ENCODE measurements around the gene OPN1LW. TPM values are rescaled to one million over a fixed set of nuclear protein-coding genes. Genes with fewer than 3 reads are reported as not detected.

Gene OPN1LW
- total and polyA plus RNA-seq, 2 donors (not counting 3 experiments of a cell fraction or from before 2014, with no cell fraction given): not detected

DNA sequence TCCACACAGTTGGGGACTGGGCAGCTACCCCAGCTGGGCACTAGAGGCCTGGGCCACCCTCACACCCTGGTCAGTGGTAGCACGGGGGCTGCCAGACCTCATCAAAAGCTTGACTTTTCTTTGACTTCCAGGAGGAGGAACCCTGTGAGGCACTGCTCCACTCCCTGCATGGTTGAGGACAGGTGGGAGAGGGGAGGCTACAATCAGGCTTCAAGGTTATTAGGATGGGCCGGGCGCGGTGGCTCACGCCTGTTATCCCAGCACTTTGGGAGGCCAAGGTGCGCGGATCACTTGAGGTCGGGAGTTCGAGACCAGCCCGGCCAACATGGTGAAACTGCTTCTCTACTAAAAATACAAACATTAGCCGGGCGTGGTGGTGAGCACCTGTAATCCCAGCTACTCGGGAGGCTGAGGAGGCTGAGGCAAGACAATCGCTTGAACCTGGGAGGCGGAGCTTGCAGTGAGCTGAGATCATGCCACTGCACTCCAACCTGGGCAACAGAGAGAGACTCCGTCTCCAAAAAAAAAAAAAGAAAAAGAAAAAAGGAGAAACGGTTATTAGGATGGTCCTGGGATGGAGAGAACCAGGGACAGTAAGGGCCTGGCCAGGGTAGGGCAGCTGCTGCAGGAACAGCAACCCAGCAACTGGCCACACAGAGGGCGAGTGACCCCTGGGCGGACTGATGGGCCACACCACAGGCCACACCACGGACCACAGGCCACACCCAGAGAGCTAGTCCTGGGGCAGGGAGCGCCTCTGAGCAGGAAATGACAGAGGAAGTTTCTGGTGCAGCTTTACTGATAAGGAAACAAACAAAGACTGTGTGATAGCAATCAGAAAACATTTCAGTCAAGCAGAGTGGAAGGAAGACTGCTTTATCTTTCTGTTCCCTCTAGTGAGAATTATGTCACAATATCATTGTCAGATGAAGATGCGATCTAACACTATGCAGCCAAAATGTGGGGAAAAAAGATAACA, 20.5 kb upstream of the OPN1LW start:
- FAIRE-seq (peak; percentile 96), DNase-seq (ENCODE audit: low read depth, low spot score) (peak; percentile 52)
- Histone ChIP-seq H3K4me2 (ENCODE audit: insufficient read depth, low read length) (no peak overlapping the region), H3K9ac (replicated peaks; ENCODE audit: extremely low read depth, insufficient read depth, low read length) (no peak overlapping the region), H3K9me1 (replicated peaks; ENCODE audit: control insufficient read depth, extremely low read depth, insufficient read depth, low read length) (no peaks in the 10 kb centered on the region), H3K4me3 (replicated peaks in 1 of 3; ENCODE audit: insufficient read depth in 1 of 3, low read depth in 1 of 3, low read length in 3 of 3) (no peak overlapping the region), H3K36me3 (ENCODE audit: control insufficient read depth in 2 of 2, extremely low read depth in 1 of 2, insufficient read depth in 2 of 2, low read length in 2 of 2) (no peaks in the 10 kb centered on the region), H3K27me3 (ENCODE audit: control insufficient read depth in 2 of 2, insufficient read depth in 2 of 2, low read length in 2 of 2) (no peaks in the 10 kb centered on the region), H2AFZ (ENCODE audit: low read depth, low read length) (no peak overlapping the region), H3K4me1 (ENCODE audit: control insufficient read depth, extremely low read depth, insufficient read depth, low read length) (no peaks in the 10 kb centered on the region), H3K9me3 (replicated peaks; ENCODE audit: control insufficient read depth, insufficient read depth, low read length) (no peaks in the 10 kb centered on the region), H3K79me2 (ENCODE audit: control insufficient read depth, insufficient read depth, low read length) (no peaks in the 10 kb centered on the region), H4K20me1 (replicated peaks; ENCODE audit: control insufficient read depth, extremely low read depth, insufficient read depth, low read length) (no peaks in the 10 kb centered on the region), H3K27ac (ENCODE audit: insufficient read depth, low read depth, low read length) (no peak overlapping the region)
- no TSS peak for BruUV-seq (replicated peaks)
- POLR2A ChIA-PET: no interaction called here
- CTCF ChIA-PET: interaction anchor here (0.9 to 1.3 kb wide), 2 partner anchors 14 to 40 kb away, joined by 3 read pairs; no protein-coding TSS in a partner anchor
- intact Hi-C loops (cut with micrococcal nuclease) (no loop called here), dilution Hi-C loops (cut with MboI; ENCODE audit: extremely low pct_ligation_motif_present, low sequenced_read_pairs) (no loop called here)
- TF ChIP-seq MYC (IDR thresholded peaks at IDR 0.05; ENCODE audit: low read depth, low read length): no peak
- TF ChIP-seq, protein P1, sequence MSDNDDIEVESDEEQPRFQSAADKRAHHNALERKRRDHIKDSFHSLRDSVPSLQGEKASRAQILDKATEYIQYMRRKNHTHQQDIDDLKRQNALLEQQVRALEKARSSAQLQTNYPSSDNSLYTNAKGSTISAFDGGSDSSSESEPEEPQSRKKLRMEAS (IDR thresholded peaks at IDR 0.05; ENCODE audit: insufficient read depth, insufficient read length): no peak
- TF ChIP-seq, protein P2, sequence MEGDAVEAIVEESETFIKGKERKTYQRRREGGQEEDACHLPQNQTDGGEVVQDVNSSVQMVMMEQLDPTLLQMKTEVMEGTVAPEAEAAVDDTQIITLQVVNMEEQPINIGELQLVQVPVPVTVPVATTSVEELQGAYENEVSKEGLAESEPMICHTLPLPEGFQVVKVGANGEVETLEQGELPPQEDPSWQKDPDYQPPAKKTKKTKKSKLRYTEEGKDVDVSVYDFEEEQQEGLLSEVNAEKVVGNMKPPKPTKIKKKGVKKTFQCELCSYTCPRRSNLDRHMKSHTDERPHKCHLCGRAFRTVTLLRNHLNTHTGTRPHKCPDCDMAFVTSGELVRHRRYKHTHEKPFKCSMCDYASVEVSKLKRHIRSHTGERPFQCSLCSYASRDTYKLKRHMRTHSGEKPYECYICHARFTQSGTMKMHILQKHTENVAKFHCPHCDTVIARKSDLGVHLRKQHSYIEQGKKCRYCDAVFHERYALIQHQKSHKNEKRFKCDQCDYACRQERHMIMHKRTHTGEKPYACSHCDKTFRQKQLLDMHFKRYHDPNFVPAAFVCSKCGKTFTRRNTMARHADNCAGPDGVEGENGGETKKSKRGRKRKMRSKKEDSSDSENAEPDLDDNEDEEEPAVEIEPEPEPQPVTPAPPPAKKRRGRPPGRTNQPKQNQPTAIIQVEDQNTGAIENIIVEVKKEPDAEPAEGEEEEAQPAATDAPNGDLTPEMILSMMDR (IDR thresholded peaks at IDR 0.05; ENCODE audit: extremely low read depth in 1 of 2, insufficient read depth in 1 of 2, low read depth in 1 of 2, low read length in 2 of 2): no peak
- TF ChIP-seq POLR2A (IDR thresholded peaks at IDR 0.05; ENCODE audit: low read depth, low read length): no peak
- no peak for TF ChIP-seq EZH2 (IDR thresholded peaks at IDR 0.05; ENCODE audit: borderline replicate concordance, low read depth, low read length, severe bottlenecking)
- peak; percentile 5 for TF ChIP-seq JUN (IDR thresholded peaks at IDR 0.05; ENCODE audit: borderline replicate concordance, insufficient read depth, insufficient read length, low read depth)
- TF ChIP-seq GATA2 (IDR thresholded peaks at IDR 0.05; ENCODE audit: insufficient read depth, insufficient read length, low read depth, low read length): peak; percentile 96
- no peak for TF ChIP-seq POLR2AphosphoS5 (IDR thresholded peaks at IDR 0.05; ENCODE audit: insufficient read depth, low read depth, low read length)
- no peak for TF ChIP-seq FOS (IDR thresholded peaks at IDR 0.05; ENCODE audit: borderline replicate concordance, insufficient read depth, low read length)

Measured in endothelial cell of umbilical vein (primary cell).